Tibial nerve (tissue), 4 donors: ENCODE data around the gene SF1. TPM values are rescaled to one million over a fixed set of nuclear protein-coding genes. Genes with fewer than 3 reads are reported as not detected.

Experiments
- DNase-seq, 2 donors: peaks; one replicate each; pipeline ENCODE4 v3.0.0-alpha.2; 2019; ENCODE audit warnings: low spot score in 2 of 2
- H3K27ac ChIP-seq, 4 donors: fragments of 200-600 bp; sonication (generic) in 3 of 4; one replicate each; pipeline ENCODE4 v1.5.1; 2017 to 2019; ENCODE audit warnings: mild to moderate bottlenecking in 1 of 4
- H3K27me3 ChIP-seq, 2 donors: fragments of 200-600 bp; sonication (generic) in 1 of 2; one replicate each; pipeline versions ENCODE4 v1.5.1 to v1.6.0; 2017 to 2019
- H3K36me3 ChIP-seq, 3 donors: fragments of 200-600 bp; sonication (generic); one replicate each; pipeline ENCODE4 v1.5.1; 2018 to 2019
- H3K4me1 ChIP-seq, 4 donors: fragments of 200-600 bp; sonication (generic) in 3 of 4; one replicate each; pipeline ENCODE4 v1.5.1; 2017 to 2019
- H3K4me3 ChIP-seq, 4 donors: fragments of 200-600 bp; sonication (generic) in 3 of 4; one replicate each; pipeline ENCODE4 v1.5.1; 2017 to 2019; ENCODE audit warnings: mild to moderate bottlenecking in 1 of 4, moderate library complexity in 1 of 4
- H3K9me3 ChIP-seq, 4 donors: fragments of 200-600 bp; sonication (generic) in 3 of 4; one replicate each; pipeline ENCODE4 v1.5.1; 2017 to 2019
- CTCF ChIP-seq, 5 experiments: fragments of 200-600 bp in 3 of 5; fragments of 450-650 bp in 2 of 5; sonication (generic) in 3 of 5; IDR thresholded peaks; one replicate each; pipeline ENCODE4 v1.5.1; 2016 to 2019; ENCODE audit warnings: antibody characterized with exemption in 5 of 5, mild to moderate bottlenecking in 3 of 5, moderate library complexity in 2 of 5
- EP300 ChIP-seq, 2 donors: sonication (generic); formaldehyde crosslinking; IDR thresholded peaks; one replicate each; pipeline ENCODE4 v1.6.1; 2017; ENCODE audit warnings: antibody characterized with exemption in 2 of 2, mild to moderate bottlenecking in 1 of 2
- POLR2A ChIP-seq, 2 donors: fragments of 450-650 bp; IDR thresholded peaks; one replicate each; pipeline ENCODE4 v1.6.1; 2017; ENCODE audit warnings: antibody characterized with exemption in 2 of 2, mild to moderate bottlenecking in 2 of 2, moderate library complexity in 2 of 2
- WGBS, 2 donors: methylation state at CpG; one replicate each; pipeline ENCODE4 v1.1.5; 2018; 5-methylcytosine and 5-hydroxymethylcytosine counted together
- total RNA-seq, 4 donors: library from RNA; depleted of rRNA; stranded (reverse); fragments of >200 nt; gene quantifications; one replicate each; pipeline ENCODE4 v1.1.0, GENCODE V29; 2016

The SF1 gene
- total RNA-seq, 4 donors from 2014 or later, result 368 to 416 (median 372) TPM

GRCh38 chr11:64754919-64755662 lies 23.3 kb downstream of the SF1 start:
- TF ChIP-seq POLR2A (IDR thresholded peaks at IDR 0.05), result no peak
- TF ChIP-seq EP300 (IDR thresholded peaks at IDR 0.05), result no peak
- TF ChIP-seq CTCF (IDR thresholded peaks at IDR 0.05), result no peak
- Histone ChIP-seq H3K36me3 (peaks cover 0 to 11% (median 0%) of the 10 kb centered on the region in 3 donors), H3K9me3 (no peaks in the 10 kb centered on the region), H3K27me3 (no peaks in the 10 kb centered on the region), H3K4me3 (no peak overlapping the region), H3K27ac (no peak overlapping the region), H3K4me1 (peaks cover 0 to 14% (median 7%) of the 10 kb centered on the region in 4 donors)
- 90 to 92% methylated on average over 19 to 20 of the region's 21 CpGs for WGBS, 2 donors
- no peak for DNase-seq

- Histone ChIP-seq H3K4me1 (peaks cover 0 to 6% (median 2%) of the 10 kb centered on the region in 4 donors), H3K36me3 (peaks cover 0 to 12% (median 0%) of the 10 kb centered on the region in 3 donors), H3K27me3 (no peaks in the 10 kb centered on the region), H3K27ac (no peak overlapping the region), H3K4me3 (no peak overlapping the region), H3K9me3 (no peaks in the 10 kb centered on the region)
- TF ChIP-seq CTCF (IDR thresholded peaks at IDR 0.05), result no peak
- TF ChIP-seq POLR2A (IDR thresholded peaks at IDR 0.05), result no peak
- TF ChIP-seq EP300 (IDR thresholded peaks at IDR 0.05), result no peak
- 84 to 86% methylated on average over 25 to 26 of the region's 26 CpGs for WGBS, 2 donors
- DNase-seq, result no peak
Observed at GRCh38 chr11:64754124-64754918, 24.0 kb downstream of the SF1 start.

- WGBS, 2 donors, result 91 to 95% methylated on average over 34 to 43 of the region's 43 CpGs
- Histone ChIP-seq H3K4me1 (no peaks in the 10 kb centered on the region), H3K4me3 (no peak overlapping the region), H3K27ac (no peak overlapping the region), H3K36me3 (peaks cover 0 to 12% (median 0%) of the 10 kb centered on the region in 3 donors), H3K27me3 (no peaks in the 10 kb centered on the region), H3K9me3 (no peaks in the 10 kb centered on the region)
- TF ChIP-seq POLR2A (IDR thresholded peaks at IDR 0.05) (no peak), CTCF (IDR thresholded peaks at IDR 0.05) (no peak), EP300 (IDR thresholded peaks at IDR 0.05) (no peak)
- no peak for DNase-seq
Observed at GRCh38 chr11:64753380-64754123, 24.8 kb downstream of the SF1 start.

DNA sequence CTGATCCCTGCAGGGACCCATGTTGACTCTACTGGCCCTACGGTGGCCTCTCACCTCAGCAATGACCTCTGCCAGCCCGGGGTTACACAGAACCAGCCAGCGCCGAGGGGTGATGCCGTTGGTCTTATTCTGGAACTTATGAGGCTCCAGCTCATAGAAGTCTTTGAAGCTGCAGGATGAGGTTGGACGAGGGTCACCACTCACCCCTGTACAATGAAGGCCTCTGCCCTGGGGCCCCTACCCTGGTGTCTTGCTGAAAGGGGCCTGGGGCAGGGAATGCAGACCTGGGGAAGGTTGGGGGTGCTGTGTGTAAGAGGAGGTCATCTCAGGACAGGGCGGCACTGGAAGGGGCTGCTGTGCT lies 25.3 kb downstream of the SF1 start:
- H3K4me1 ChIP-seq, result no peaks in the 10 kb centered on the region
- TF ChIP-seq POLR2A (IDR thresholded peaks at IDR 0.05), result no peak
- TF ChIP-seq EP300 (IDR thresholded peaks at IDR 0.05), result no peak
- no peak for TF ChIP-seq CTCF (IDR thresholded peaks at IDR 0.05)
- H3K27ac ChIP-seq, result no peak overlapping the region
- H3K4me3 ChIP-seq, result no peak overlapping the region
- no peaks in the 10 kb centered on the region for H3K27me3 ChIP-seq
- DNase-seq, result no peak
- peaks cover 0 to 12% (median 0%) of the 10 kb centered on the region in 3 donors for H3K36me3 ChIP-seq
- no peaks in the 10 kb centered on the region for H3K9me3 ChIP-seq
- 81 to 87% methylated on average over 6 to 7 of the region's 7 CpGs for WGBS, 2 donors
